ENCODE measurements around the gene S100A6. TPM values are rescaled to one million over a fixed set of nuclear protein-coding genes. Genes with fewer than 3 reads are reported as not detected.

The S100A6 gene
- total and polyA plus RNA-seq, 4 donors = 165 to 10,136 (median 2,002) TPM

DNA sequence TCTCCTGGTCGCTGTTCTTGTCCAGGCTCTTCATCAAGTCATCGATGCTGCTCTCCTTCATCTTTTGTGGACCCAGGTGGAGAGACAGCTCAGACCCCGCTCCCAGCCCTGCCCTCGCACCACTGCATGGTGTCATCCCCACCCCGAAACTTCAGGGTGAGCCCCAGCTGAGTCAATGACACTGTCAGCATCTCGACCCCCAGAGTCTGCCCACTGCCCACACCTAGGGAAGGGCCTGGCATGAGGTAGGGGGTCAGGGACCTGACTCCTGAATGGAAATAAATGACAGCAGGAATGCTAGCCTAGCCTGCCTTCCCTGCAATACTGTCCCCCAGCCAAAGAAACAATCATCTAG is 1.6 kb upstream of the S100A6 start:
- ATAC-seq (ENCODE audit: insufficient read depth, low FRiP score) (no peak), DNase-seq (no peak)
- Histone ChIP-seq H3K27ac (ENCODE audit: low read depth in 1 of 2, low read length in 1 of 2) (peak overlapping the region in 1 of 2 donors; percentile 99), H3K36me3 (ENCODE audit: control insufficient read depth in 4 of 4, insufficient read depth in 4 of 4, low read length in 4 of 4) (peaks cover 0 to 3% (median 0%) of the 10 kb centered on the region in 4 donors), H3K27me3 (ENCODE audit: control insufficient read depth in 3 of 3, insufficient read depth in 3 of 3, low read length in 2 of 3) (no peaks in the 10 kb centered on the region), H3K4me3 (no peak overlapping the region), H3K9me3 (ENCODE audit: control insufficient read depth in 4 of 4, insufficient read depth in 3 of 4, low read length in 3 of 4) (no peaks in the 10 kb centered on the region), H3K9ac (ENCODE audit: insufficient read depth in 1 of 2, low read length in 2 of 2) (no peak overlapping the region), H3K4me1 (ENCODE audit: control insufficient read depth in 5 of 5, insufficient read depth in 5 of 5, low read length in 5 of 5) (peaks cover 0 to 32% (median 18%) of the 10 kb centered on the region in 5 donors)
- TF ChIP-seq, protein P1, sequence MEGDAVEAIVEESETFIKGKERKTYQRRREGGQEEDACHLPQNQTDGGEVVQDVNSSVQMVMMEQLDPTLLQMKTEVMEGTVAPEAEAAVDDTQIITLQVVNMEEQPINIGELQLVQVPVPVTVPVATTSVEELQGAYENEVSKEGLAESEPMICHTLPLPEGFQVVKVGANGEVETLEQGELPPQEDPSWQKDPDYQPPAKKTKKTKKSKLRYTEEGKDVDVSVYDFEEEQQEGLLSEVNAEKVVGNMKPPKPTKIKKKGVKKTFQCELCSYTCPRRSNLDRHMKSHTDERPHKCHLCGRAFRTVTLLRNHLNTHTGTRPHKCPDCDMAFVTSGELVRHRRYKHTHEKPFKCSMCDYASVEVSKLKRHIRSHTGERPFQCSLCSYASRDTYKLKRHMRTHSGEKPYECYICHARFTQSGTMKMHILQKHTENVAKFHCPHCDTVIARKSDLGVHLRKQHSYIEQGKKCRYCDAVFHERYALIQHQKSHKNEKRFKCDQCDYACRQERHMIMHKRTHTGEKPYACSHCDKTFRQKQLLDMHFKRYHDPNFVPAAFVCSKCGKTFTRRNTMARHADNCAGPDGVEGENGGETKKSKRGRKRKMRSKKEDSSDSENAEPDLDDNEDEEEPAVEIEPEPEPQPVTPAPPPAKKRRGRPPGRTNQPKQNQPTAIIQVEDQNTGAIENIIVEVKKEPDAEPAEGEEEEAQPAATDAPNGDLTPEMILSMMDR (IDR thresholded peaks at IDR 0.05; ENCODE audit: control extremely low read depth, extremely low read depth) = no peak
- 95 to 100% methylated on average over 6 of the region's 6 CpGs for WGBS, 2 donors

DNA sequence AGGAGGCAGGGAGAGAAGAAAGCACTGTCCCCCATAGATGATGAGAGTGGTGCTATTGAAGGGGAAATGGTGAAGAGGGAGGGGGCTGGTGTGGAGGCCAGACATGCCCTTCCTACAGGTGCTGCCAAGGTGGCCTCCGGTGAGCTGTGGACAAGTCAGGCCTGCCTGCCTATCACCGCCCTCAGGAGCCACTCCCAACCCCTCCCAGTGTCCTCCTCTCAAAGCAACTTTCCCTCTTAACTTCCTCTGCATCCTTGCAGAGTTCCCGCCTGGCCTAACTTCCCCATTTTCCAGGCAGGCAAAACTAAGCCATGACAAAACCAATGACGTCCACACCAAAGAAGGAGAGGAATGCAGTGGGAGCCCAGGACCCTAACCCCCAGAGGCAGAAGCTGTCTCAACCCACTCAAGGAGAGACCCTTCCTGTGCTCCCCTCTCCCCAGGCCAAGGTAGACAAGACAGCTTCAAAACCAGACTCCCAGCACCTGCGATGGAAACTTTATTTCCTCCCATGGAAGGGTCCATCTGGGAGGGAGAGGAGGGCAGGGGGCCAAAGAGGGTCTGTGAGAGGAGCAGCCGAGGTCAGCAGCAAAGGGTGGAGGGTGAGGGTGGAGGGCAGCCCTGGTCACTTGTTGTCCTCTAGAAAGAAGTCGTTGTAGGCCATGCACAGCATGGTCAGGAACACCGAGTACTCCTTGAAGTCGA is 1.0 kb upstream of the S100A6 start:
- H3K4me1 ChIP-seq (ENCODE audit: control insufficient read depth in 5 of 5, insufficient read depth in 5 of 5, low read length in 5 of 5) = peaks cover 0 to 32% (median 16%) of the 10 kb centered on the region in 5 donors
- peaks cover 0 to 3% (median 0%) of the 10 kb centered on the region in 4 donors for H3K36me3 ChIP-seq (ENCODE audit: control insufficient read depth in 4 of 4, insufficient read depth in 4 of 4, low read length in 4 of 4)
- H3K4me3 ChIP-seq = no peak overlapping the region
- peak; percentile 17 for ATAC-seq (ENCODE audit: insufficient read depth, low FRiP score)
- TF ChIP-seq, protein P1 (IDR thresholded peaks at IDR 0.05; ENCODE audit: control extremely low read depth, extremely low read depth) = no peak
- H3K9ac ChIP-seq (ENCODE audit: insufficient read depth in 1 of 2, low read length in 2 of 2) = peak overlapping the region in 1 of 2 donors; percentile 87
- WGBS, 2 donors = 62 to 70% methylated on average over 9 of the region's 9 CpGs
- DNase-seq = no peak
- no peaks in the 10 kb centered on the region for H3K9me3 ChIP-seq (ENCODE audit: control insufficient read depth in 4 of 4, insufficient read depth in 3 of 4, low read length in 3 of 4)
- no peaks in the 10 kb centered on the region for H3K27me3 ChIP-seq (ENCODE audit: control insufficient read depth in 3 of 3, insufficient read depth in 3 of 3, low read length in 2 of 3)
- peak overlapping the region in 1 of 2 donors; percentile 99 for H3K27ac ChIP-seq (ENCODE audit: low read depth in 1 of 2, low read length in 1 of 2)

DNA sequence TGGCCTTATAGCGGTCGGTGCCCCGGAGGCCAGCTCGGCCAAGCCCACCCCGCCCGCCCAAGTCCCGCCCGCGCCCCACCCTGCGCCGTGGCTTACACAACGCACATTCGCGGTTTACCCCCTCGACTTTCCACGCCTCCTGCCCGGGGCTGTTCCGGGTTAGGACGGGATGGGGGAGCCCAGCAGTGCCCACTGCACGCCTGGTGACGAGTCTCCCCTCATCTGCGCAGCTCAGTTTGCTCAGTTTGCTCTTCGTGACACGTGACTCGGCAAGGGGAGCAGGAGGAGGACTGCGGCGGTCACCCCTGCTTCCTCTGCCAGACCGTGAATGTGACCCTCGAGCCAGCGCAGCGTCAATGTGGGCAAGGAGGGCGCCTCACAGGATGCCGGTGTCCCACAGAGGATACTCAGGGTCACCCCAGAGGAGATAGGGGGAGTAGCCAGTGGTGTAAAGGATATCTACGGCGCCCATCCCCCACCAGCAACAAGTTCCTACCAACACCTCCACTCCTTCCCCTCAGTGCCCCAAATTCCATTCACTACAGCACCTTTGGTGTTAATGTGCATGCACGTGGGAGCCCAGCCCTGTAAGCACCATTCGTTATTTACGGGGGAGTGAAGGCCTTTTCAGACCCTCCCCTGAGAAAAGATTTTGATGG is 350 bp upstream of the S100A6 start:
- H3K36me3 ChIP-seq (ENCODE audit: control insufficient read depth in 4 of 4, insufficient read depth in 4 of 4, low read length in 4 of 4) = peaks cover 0 to 3% (median 0%) of the 10 kb centered on the region in 4 donors
- peak overlapping the region in 1 of 2 donors; percentile 87 for H3K9ac ChIP-seq (ENCODE audit: insufficient read depth in 1 of 2, low read length in 2 of 2)
- H3K9me3 ChIP-seq (ENCODE audit: control insufficient read depth in 4 of 4, insufficient read depth in 3 of 4, low read length in 3 of 4) = no peaks in the 10 kb centered on the region
- TF ChIP-seq, protein P1 (IDR thresholded peaks at IDR 0.05; ENCODE audit: control extremely low read depth, extremely low read depth) = no peak
- H3K4me1 ChIP-seq (ENCODE audit: control insufficient read depth in 5 of 5, insufficient read depth in 5 of 5, low read length in 5 of 5) = peaks cover 0 to 32% (median 16%) of the 10 kb centered on the region in 5 donors
- H3K27ac ChIP-seq (ENCODE audit: low read depth in 1 of 2, low read length in 1 of 2) = peak overlapping the region; percentile 88 to 99
- DNase-seq (peak; percentile 83 to 86 (median 84)), ATAC-seq (ENCODE audit: insufficient read depth, low FRiP score) (peak; percentile 74)
- H3K27me3 ChIP-seq (ENCODE audit: control insufficient read depth in 3 of 3, insufficient read depth in 3 of 3, low read length in 2 of 3) = no peaks in the 10 kb centered on the region
- 1% methylated on average over 32 to 38 of the region's 38 CpGs for WGBS, 2 donors
- peak overlapping the region; percentile 87 for H3K4me3 ChIP-seq
